ENCODE results near the gene BPIFB4. TPM values are rescaled to one million over a fixed set of nuclear protein-coding genes. Genes with fewer than 3 reads are reported as not detected.

Gene BPIFB4
- total and polyA plus RNA-seq, 2 donors (not counting 1 experiment from before 2014, with no cell fraction given): not detected

DNA sequence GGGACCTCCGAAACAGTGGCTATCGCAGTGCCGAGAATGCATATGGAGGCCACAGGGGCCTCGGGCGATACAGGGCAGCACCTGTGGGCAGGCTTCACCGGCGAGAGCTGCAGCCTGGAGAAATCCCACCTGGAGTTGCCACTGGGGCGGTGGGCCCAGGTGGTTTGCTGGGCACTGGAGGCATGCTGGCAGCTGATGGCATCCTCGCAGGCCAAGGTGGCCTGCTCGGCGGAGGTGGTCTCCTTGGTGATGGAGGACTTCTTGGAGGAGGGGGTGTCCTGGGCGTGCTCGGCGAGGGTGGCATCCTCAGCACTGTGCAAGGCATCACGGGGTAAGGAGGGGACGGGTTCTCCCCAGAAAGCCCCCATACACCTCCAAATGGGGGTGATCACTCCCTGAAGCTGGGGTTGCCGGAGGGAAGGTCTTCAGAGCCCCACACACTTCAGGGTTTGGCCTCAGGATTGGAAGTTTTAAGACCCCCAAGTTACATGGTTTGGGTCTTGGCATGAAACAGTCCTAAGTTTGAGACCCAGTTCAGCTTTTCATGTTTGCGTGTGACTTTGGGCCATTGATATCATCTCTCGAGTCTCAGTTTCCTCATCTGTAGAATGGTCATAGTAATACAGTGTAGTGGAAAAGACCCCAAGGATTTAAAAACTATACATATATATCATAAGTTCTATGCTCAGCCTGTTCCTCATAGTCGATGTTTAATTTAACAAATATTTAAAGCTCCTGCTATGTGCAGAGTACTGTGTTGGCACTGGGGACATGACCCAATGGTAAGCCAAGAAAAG, 4.3 kb downstream of the BPIFB4 start:
- Histone ChIP-seq H3K9ac (ENCODE audit: low read length) (no peak overlapping the region), H3K9me3 (ENCODE audit: control extremely low read depth in 1 of 3, control insufficient read depth in 2 of 3, insufficient read depth in 1 of 3, low read length in 2 of 3) (no peaks in the 10 kb centered on the region), H3K27me3 (replicated peaks in 1 of 4; ENCODE audit: control extremely low read depth in 1 of 4, control insufficient read depth in 3 of 4, insufficient read depth in 4 of 4, low read length in 3 of 4) (no peaks in the 10 kb centered on the region), H3K4me1 (ENCODE audit: control insufficient read depth in 2 of 2, insufficient read depth in 2 of 2, low read length in 2 of 2) (no peaks in the 10 kb centered on the region), H4K20me1 (ENCODE audit: control insufficient read depth, insufficient read depth, low read length, poor library complexity, severe bottlenecking) (no peaks in the 10 kb centered on the region), H3K27ac (ENCODE audit: low read length in 2 of 2) (no peak overlapping the region), H3K4me3 (ENCODE audit: control extremely low read depth in 1 of 5, extremely low read depth in 1 of 5, insufficient read depth in 1 of 5, low read depth in 2 of 5, low read length in 4 of 5) (no peak overlapping the region), H3K79me2 (ENCODE audit: control insufficient read depth, insufficient read depth, low read length) (no peaks in the 10 kb centered on the region), H3K36me3 (replicated peaks in 1 of 2; ENCODE audit: control extremely low read depth in 1 of 2, control insufficient read depth in 1 of 2, extremely low read depth in 1 of 2, insufficient read depth in 2 of 2, low read length in 1 of 2) (no peaks in the 10 kb centered on the region), H3K4me2 (replicated peaks; ENCODE audit: low read depth, low read length, poor library complexity, severe bottlenecking) (no peak overlapping the region), H2AFZ (ENCODE audit: insufficient read depth, low read depth, low read length, poor library complexity, severe bottlenecking) (no peak overlapping the region)
- no peaks in the 10 kb centered on the region for H3K4me1 Mint-ChIP-seq
- peaks cover 5% of the 10 kb centered on the region for H3K27me3 Mint-ChIP-seq
- DNase-seq (no peak), ATAC-seq (ENCODE audit: low read depth) (no peak)
- ChIA-PET POLR2A (no interaction called here), CTCF (no interaction called here)
- TF ChIP-seq, protein P1, sequence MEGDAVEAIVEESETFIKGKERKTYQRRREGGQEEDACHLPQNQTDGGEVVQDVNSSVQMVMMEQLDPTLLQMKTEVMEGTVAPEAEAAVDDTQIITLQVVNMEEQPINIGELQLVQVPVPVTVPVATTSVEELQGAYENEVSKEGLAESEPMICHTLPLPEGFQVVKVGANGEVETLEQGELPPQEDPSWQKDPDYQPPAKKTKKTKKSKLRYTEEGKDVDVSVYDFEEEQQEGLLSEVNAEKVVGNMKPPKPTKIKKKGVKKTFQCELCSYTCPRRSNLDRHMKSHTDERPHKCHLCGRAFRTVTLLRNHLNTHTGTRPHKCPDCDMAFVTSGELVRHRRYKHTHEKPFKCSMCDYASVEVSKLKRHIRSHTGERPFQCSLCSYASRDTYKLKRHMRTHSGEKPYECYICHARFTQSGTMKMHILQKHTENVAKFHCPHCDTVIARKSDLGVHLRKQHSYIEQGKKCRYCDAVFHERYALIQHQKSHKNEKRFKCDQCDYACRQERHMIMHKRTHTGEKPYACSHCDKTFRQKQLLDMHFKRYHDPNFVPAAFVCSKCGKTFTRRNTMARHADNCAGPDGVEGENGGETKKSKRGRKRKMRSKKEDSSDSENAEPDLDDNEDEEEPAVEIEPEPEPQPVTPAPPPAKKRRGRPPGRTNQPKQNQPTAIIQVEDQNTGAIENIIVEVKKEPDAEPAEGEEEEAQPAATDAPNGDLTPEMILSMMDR (IDR thresholded peaks at IDR 0.05): no peak
- no peak for TF ChIP-seq EZH2 (IDR thresholded peaks at IDR 0.05; ENCODE audit: borderline replicate concordance, insufficient read depth, low read depth, low read length, poor library complexity, severe bottlenecking)
- intact Hi-C loops (cut with micrococcal nuclease): no loop called here
- H3K27ac Mint-ChIP-seq: no peak overlapping the region
- WGBS (ENCODE audit: insufficient coverage): 94% methylated on average over 16 of the region's 20 CpGs
- no peaks in the 10 kb centered on the region for H3K9me3 Mint-ChIP-seq (ENCODE audit: insufficient read depth)
- no peak overlapping the region for H3K4me3 Mint-ChIP-seq

DNA sequence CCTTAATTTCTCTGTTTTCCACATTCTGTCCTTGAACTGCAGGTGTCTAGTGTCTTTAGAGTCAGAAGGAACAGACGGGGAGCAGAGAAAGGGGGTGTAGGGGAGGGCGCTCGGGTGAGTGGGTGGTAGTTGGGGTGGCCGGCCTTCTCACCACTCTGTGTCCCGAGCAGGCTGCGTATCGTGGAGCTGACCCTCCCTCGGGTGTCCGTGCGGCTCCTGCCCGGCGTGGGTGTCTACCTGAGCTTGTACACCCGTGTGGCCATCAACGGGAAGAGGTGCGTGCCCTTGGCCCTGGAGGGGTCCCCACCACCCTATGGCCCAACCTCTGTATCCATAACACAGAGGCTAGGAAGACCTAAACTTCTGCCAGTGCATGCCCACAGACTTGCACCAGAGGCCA, 5.3 kb downstream of the BPIFB4 start:
- H3K4me3 ChIP-seq (ENCODE audit: control extremely low read depth in 1 of 5, extremely low read depth in 1 of 5, insufficient read depth in 1 of 5, low read depth in 2 of 5, low read length in 4 of 5): no peak overlapping the region
- Mint-ChIP-seq H3K27ac (no peak overlapping the region), H3K4me1 (no peaks in the 10 kb centered on the region), H3K4me3 (no peak overlapping the region), H3K27me3 (peaks cover 5% of the 10 kb centered on the region), H3K9me3 (ENCODE audit: insufficient read depth) (no peaks in the 10 kb centered on the region)
- no peaks in the 10 kb centered on the region for H4K20me1 ChIP-seq (ENCODE audit: control insufficient read depth, insufficient read depth, low read length, poor library complexity, severe bottlenecking)
- H3K9ac ChIP-seq (ENCODE audit: low read length): no peak overlapping the region
- TF ChIP-seq, protein P1 (IDR thresholded peaks at IDR 0.05): no peak
- no peak for TF ChIP-seq EZH2 (IDR thresholded peaks at IDR 0.05; ENCODE audit: borderline replicate concordance, insufficient read depth, low read depth, low read length, poor library complexity, severe bottlenecking)
- H3K27ac ChIP-seq (ENCODE audit: low read length in 2 of 2): no peak overlapping the region
- H3K4me2 ChIP-seq (replicated peaks; ENCODE audit: low read depth, low read length, poor library complexity, severe bottlenecking): no peak overlapping the region
- H3K27me3 ChIP-seq (replicated peaks in 1 of 4; ENCODE audit: control extremely low read depth in 1 of 4, control insufficient read depth in 3 of 4, insufficient read depth in 4 of 4, low read length in 3 of 4): no peaks in the 10 kb centered on the region
- H2AFZ ChIP-seq (ENCODE audit: insufficient read depth, low read depth, low read length, poor library complexity, severe bottlenecking): no peak overlapping the region
- ChIA-PET CTCF (no interaction called here), POLR2A (no interaction called here)
- ATAC-seq (ENCODE audit: low read depth): no peak
- no peaks in the 10 kb centered on the region for H3K79me2 ChIP-seq (ENCODE audit: control insufficient read depth, insufficient read depth, low read length)
- WGBS (ENCODE audit: insufficient coverage): 93% methylated on average over 15 of the region's 15 CpGs
- intact Hi-C loops (cut with micrococcal nuclease): no loop called here
- no peaks in the 10 kb centered on the region for H3K4me1 ChIP-seq (ENCODE audit: control insufficient read depth in 2 of 2, insufficient read depth in 2 of 2, low read length in 2 of 2)
- H3K9me3 ChIP-seq (ENCODE audit: control extremely low read depth in 1 of 3, control insufficient read depth in 2 of 3, insufficient read depth in 1 of 3, low read length in 2 of 3): no peaks in the 10 kb centered on the region
- no peaks in the 10 kb centered on the region for H3K36me3 ChIP-seq (replicated peaks in 1 of 2; ENCODE audit: control extremely low read depth in 1 of 2, control insufficient read depth in 1 of 2, extremely low read depth in 1 of 2, insufficient read depth in 2 of 2, low read length in 1 of 2)
- DNase-seq: no peak
